HEK293 (cell line): ENCODE data around the gene SOX18.

Source experiments
- ZNF169 ChIP-seq: fragments of 450-650 bp; formaldehyde crosslinking; IDR thresholded peaks from 2 replicates; pipeline ENCODE4 v1.5.1; 2016; ENCODE audit warnings: missing biosample characterization, missing genetic modification characterization
- ZNF274 ChIP-seq, 2 experiments: fragments of 200-500 bp in 1 of 2; fragments of 450-650 bp in 1 of 2; sonication (Bioruptor generic) in 1 of 2; formaldehyde crosslinking in 1 of 2; IDR thresholded peaks; 2 replicates each; pipeline versions ENCODE4 v1.5.1 to v1.6.1; 2014 to 2016; ENCODE audit warnings: borderline replicate concordance in 1 of 2, inconsistent platforms in 1 of 2, low read length in 1 of 2, missing biosample characterization in 1 of 2, missing genetic modification characterization in 1 of 2
- ZNF747 ChIP-seq: fragments of 450-650 bp; formaldehyde crosslinking; IDR thresholded peaks from 2 replicates; pipeline ENCODE4 v1.5.1; 2016; ENCODE audit warnings: missing biosample characterization, missing genetic modification characterization
- ZNF785 ChIP-seq: fragments of 450-650 bp; formaldehyde crosslinking; IDR thresholded peaks from 2 replicates; pipeline ENCODE4 v1.5.1; 2016; ENCODE audit warnings: missing biosample characterization, missing genetic modification characterization
- TF ChIP-seq, protein P1 (sequence below): fragments of 450-650 bp; formaldehyde crosslinking; IDR thresholded peaks from 2 replicates; pipeline ENCODE4 v1.5.1; 2016; ENCODE audit warnings: missing biosample characterization, missing genetic modification characterization, low read depth
- TF ChIP-seq, protein P2 (sequence below): fragments of 450-650 bp; formaldehyde crosslinking; IDR thresholded peaks from 2 replicates; pipeline ENCODE4 v1.5.1; 2016; ENCODE audit warnings: missing biosample characterization, missing genetic modification characterization
- TF ChIP-seq, protein P3 (sequence below): fragments of 450-650 bp; formaldehyde crosslinking; IDR thresholded peaks from 2 replicates; pipeline ENCODE4 v1.5.1; 2016; ENCODE audit warnings: missing biosample characterization, missing genetic modification characterization

DNA sequence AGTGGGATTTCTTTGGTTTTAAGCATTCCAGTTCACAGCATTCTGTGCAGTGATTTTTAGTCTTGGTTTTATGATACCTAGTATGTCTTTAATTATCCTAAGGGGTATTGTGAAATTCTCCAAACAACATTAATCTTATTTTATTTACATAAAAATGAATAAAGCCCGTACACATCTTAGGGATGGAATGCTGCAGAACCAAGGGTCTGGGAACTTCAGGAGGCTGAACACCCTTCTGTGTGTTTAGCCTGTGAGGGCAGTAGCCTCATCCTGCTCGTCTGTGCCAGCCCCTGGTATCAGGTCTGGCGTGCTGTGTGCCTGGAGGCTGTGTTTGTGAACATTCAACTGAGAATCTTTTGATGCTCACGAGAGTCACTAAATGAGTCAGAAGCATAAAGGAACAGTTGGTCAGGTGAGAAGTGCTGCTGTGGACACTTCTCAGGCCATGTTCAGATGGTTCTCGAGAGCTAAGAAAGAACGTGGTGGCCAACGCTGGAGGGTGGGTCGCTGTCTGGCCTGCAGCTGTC is 38.7 kb downstream of the SOX18 start:
- no peak for TF ChIP-seq ZNF747
- no peak for TF ChIP-seq ZNF169 (tag by site-specific recombination)
- no peak for TF ChIP-seq ZNF274 (IDR thresholded peaks at IDR 0.05; ENCODE audit: low read length)
- TF ChIP-seq ZNF274 (tag by site-specific recombination; IDR thresholded peaks at IDR 0.05; ENCODE audit: borderline replicate concordance), result no peak
- TF ChIP-seq, protein P1, sequence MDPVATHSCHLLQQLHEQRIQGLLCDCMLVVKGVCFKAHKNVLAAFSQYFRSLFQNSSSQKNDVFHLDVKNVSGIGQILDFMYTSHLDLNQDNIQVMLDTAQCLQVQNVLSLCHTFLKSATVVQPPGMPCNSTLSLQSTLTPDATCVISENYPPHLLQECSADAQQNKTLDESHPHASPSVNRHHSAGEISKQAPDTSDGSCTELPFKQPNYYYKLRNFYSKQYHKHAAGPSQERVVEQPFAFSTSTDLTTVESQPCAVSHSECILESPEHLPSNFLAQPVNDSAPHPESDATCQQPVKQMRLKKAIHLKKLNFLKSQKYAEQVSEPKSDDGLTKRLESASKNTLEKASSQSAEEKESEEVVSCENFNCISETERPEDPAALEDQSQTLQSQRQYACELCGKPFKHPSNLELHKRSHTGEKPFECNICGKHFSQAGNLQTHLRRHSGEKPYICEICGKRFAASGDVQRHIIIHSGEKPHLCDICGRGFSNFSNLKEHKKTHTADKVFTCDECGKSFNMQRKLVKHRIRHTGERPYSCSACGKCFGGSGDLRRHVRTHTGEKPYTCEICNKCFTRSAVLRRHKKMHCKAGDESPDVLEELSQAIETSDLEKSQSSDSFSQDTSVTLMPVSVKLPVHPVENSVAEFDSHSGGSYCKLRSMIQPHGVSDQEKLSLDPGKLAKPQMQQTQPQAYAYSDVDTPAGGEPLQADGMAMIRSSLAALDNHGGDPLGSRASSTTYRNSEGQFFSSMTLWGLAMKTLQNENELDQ, result no peak
- no peak for TF ChIP-seq ZNF785
- TF ChIP-seq, protein P2, sequence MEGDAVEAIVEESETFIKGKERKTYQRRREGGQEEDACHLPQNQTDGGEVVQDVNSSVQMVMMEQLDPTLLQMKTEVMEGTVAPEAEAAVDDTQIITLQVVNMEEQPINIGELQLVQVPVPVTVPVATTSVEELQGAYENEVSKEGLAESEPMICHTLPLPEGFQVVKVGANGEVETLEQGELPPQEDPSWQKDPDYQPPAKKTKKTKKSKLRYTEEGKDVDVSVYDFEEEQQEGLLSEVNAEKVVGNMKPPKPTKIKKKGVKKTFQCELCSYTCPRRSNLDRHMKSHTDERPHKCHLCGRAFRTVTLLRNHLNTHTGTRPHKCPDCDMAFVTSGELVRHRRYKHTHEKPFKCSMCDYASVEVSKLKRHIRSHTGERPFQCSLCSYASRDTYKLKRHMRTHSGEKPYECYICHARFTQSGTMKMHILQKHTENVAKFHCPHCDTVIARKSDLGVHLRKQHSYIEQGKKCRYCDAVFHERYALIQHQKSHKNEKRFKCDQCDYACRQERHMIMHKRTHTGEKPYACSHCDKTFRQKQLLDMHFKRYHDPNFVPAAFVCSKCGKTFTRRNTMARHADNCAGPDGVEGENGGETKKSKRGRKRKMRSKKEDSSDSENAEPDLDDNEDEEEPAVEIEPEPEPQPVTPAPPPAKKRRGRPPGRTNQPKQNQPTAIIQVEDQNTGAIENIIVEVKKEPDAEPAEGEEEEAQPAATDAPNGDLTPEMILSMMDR (tag by site-specific recombination), result no peak
- TF ChIP-seq, protein P3, sequence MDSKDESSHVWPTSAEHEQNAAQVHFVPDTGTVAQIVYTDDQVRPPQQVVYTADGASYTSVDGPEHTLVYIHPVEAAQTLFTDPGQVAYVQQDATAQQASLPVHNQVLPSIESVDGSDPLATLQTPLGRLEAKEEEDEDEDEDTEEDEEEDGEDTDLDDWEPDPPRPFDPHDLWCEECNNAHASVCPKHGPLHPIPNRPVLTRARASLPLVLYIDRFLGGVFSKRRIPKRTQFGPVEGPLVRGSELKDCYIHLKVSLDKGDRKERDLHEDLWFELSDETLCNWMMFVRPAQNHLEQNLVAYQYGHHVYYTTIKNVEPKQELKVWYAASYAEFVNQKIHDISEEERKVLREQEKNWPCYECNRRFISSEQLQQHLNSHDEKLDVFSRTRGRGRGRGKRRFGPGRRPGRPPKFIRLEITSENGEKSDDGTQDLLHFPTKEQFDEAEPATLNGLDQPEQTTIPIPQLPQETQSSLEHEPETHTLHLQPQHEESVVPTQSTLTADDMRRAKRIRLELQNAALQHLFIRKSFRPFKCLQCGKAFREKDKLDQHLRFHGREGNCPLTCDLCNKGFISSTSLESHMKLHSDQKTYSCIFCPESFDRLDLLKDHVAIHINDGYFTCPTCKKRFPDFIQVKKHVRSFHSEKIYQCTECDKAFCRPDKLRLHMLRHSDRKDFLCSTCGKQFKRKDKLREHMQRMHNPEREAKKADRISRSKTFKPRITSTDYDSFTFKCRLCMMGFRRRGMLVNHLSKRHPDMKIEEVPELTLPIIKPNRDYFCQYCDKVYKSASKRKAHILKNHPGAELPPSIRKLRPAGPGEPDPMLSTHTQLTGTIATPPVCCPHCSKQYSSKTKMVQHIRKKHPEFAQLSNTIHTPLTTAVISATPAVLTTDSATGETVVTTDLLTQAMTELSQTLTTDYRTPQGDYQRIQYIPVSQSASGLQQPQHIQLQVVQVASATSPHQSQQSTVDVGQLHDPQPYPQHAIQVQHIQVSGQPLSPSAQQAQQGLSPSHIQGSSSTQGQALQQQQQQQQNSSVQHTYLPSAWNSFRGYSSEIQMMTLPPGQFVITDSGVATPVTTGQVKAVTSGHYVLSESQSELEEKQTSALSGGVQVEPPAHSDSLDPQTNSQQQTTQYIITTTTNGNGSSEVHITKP, result no peak
